ENCODE results near the gene METTL27.

METTL27 gene

GRCh38 chr7:73834626-73835191 is 7.6 kb downstream of the METTL27 start:
- H3K4me1 ChIP-seq (ENCODE audit: control insufficient read depth, insufficient read depth, low read length), result peaks cover 38% of the 10 kb centered on the region
- H3K27ac ChIP-seq (ENCODE audit: low read depth, low read length), result no peak overlapping the region
- no peaks in the 10 kb centered on the region for H3K36me3 ChIP-seq (ENCODE audit: control insufficient read depth, insufficient read depth, low read length)
- no peak overlapping the region for H3K9ac ChIP-seq (ENCODE audit: low read length)
- H3K27me3 ChIP-seq (ENCODE audit: control insufficient read depth, insufficient read depth, low read length), result no peaks in the 10 kb centered on the region
- no peak overlapping the region for H3K4me3 ChIP-seq (ENCODE audit: low read depth, low read length)
- H3K9me3 ChIP-seq (ENCODE audit: control insufficient read depth, insufficient read depth, low read depth, low read length), result peaks cover 7% of the 10 kb centered on the region

DNA sequence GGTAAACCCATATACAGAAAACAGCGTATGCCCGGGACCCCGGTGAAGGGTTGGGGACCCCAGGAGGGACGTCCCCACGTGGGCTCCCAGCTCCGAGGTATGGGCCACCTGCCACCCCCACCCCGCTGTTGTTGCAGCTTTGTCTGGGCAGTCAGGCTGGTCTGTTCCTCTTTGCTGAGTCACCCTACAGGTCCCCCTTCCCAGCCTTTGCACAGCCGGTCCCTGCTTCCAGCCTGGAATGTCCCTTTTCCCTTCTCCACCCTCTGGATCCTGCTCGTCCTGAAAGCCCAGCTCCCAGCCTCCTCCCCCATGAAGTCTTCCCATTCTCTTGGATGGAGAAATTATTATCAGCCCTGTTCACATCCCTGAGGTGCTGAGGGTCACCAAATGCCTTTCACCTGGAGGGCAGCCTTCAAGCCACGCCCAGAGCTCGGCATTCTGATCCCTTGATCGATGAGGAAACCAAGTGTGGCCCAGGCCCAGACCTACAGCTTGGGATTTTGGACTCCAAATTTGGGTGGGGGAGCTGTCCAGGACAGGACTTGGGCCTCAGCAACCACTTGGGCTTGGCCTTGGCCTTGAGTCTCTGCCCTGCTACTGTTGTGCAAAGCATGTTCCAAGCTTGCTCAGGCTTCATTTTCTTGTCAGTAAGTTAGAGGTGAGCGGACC is 8.9 kb downstream of the METTL27 start:
- H3K9ac ChIP-seq (ENCODE audit: low read length), result peak overlapping the region; percentile 36
- H3K4me1 ChIP-seq (ENCODE audit: control insufficient read depth, insufficient read depth, low read length), result peaks cover 48% of the 10 kb centered on the region
- peak overlapping the region; percentile 27 for H3K27ac ChIP-seq (ENCODE audit: low read depth, low read length)
- H3K9me3 ChIP-seq (ENCODE audit: control insufficient read depth, insufficient read depth, low read depth, low read length), result peaks cover 7% of the 10 kb centered on the region
- H3K27me3 ChIP-seq (ENCODE audit: control insufficient read depth, insufficient read depth, low read length), result no peaks in the 10 kb centered on the region
- no peaks in the 10 kb centered on the region for H3K36me3 ChIP-seq (ENCODE audit: control insufficient read depth, insufficient read depth, low read length)
- no peak overlapping the region for H3K4me3 ChIP-seq (ENCODE audit: low read depth, low read length)

DNA sequence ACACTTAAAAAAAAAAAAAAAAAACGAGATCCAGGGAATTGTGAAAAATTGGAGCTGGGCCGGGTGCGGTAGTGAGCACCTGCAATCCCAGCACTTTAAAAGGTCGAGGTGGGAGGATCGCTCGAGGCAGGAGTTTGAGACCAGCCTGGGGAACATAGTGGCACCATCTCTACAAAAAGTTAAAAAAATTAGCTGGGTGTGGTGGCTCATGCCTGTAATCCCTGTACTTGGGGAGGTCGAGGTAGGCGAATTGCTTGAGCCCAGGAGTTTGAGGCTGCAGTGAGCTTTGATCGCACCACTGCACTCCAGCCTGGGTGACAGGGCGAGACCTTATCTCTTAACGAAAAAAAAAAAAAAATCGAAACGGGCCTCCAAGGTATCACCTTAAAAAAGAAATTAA is 9.5 kb downstream of the METTL27 start:
- Histone ChIP-seq H3K9me3 (ENCODE audit: control insufficient read depth, insufficient read depth, low read depth, low read length) (peaks cover 7% of the 10 kb centered on the region), H3K27me3 (ENCODE audit: control insufficient read depth, insufficient read depth, low read length) (no peaks in the 10 kb centered on the region), H3K9ac (ENCODE audit: low read length) (no peak overlapping the region), H3K36me3 (ENCODE audit: control insufficient read depth, insufficient read depth, low read length) (no peaks in the 10 kb centered on the region), H3K4me3 (ENCODE audit: low read depth, low read length) (no peak overlapping the region), H3K27ac (ENCODE audit: low read depth, low read length) (peak overlapping the region; percentile 27), H3K4me1 (ENCODE audit: control insufficient read depth, insufficient read depth, low read length) (peaks cover 52% of the 10 kb centered on the region)

DNA sequence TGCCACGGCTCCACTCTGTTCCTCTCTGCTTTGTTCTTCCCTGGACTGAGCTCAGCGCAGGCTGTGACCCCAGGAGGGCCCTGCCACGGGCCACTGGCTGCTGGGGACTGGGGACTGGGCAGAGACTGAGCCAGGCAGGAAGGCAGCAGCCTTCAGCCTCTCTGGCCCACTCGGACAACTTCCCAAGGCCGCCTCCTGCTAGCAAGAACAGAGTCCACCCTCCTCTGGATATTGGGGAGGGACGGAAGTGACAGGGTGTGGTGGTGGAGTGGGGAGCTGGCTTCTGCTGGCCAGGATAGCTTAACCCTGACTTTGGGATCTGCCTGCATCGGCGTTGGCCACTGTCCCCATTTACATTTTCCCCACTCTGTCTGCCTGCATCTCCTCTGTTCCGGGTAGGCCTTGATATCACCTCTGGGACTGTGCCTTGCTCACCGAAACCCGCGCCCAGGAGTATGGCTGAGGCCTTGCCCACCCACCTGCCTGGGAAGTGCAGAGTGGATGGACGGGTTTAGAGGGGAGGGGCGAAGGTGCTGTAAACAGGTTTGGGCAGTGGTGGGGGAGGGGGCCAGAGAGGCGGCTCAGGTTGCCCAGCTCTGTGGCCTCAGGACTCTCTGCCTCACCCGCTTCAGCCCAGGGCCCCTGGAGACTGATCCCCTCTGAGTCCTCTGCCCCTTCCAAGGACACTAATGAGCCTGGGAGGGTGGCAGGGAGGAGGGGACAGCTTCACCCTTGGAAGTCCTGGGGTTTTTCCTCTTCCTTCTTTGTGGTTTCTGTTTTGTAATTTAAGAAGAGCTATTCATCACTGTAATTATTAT is 10.3 kb downstream of the METTL27 start:
- peaks cover 7% of the 10 kb centered on the region for H3K9me3 ChIP-seq (ENCODE audit: control insufficient read depth, insufficient read depth, low read depth, low read length)
- H3K27me3 ChIP-seq (ENCODE audit: control insufficient read depth, insufficient read depth, low read length), result no peaks in the 10 kb centered on the region
- H3K9ac ChIP-seq (ENCODE audit: low read length), result peak overlapping the region; percentile 80
- peak overlapping the region; percentile 42; the same call in 1 of the 2 replicates for H3K27ac ChIP-seq (ENCODE audit: low read depth, low read length)
- peak overlapping the region; percentile 49 for H3K4me3 ChIP-seq (ENCODE audit: low read depth, low read length)
- peaks cover 60% of the 10 kb centered on the region for H3K4me1 ChIP-seq (ENCODE audit: control insufficient read depth, insufficient read depth, low read length)
- no peaks in the 10 kb centered on the region for H3K36me3 ChIP-seq (ENCODE audit: control insufficient read depth, insufficient read depth, low read length)

DNA sequence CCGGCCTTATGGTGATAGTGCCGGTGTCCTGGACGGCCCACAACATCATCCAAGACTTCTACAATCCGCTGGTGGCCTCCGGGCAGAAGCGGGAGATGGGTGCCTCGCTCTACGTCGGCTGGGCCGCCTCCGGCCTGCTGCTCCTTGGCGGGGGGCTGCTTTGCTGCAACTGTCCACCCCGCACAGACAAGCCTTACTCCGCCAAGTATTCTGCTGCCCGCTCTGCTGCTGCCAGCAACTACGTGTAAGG is 10.8 kb downstream of the METTL27 start:
- peak overlapping the region; percentile 42; the same call in 1 of the 2 replicates for H3K27ac ChIP-seq (ENCODE audit: low read depth, low read length)
- H3K36me3 ChIP-seq (ENCODE audit: control insufficient read depth, insufficient read depth, low read length), result no peaks in the 10 kb centered on the region
- H3K9ac ChIP-seq (ENCODE audit: low read length), result peak overlapping the region; percentile 80
- H3K4me1 ChIP-seq (ENCODE audit: control insufficient read depth, insufficient read depth, low read length), result peaks cover 60% of the 10 kb centered on the region
- no peaks in the 10 kb centered on the region for H3K27me3 ChIP-seq (ENCODE audit: control insufficient read depth, insufficient read depth, low read length)
- peaks cover 7% of the 10 kb centered on the region for H3K9me3 ChIP-seq (ENCODE audit: control insufficient read depth, insufficient read depth, low read depth, low read length)
- peak overlapping the region; percentile 49 for H3K4me3 ChIP-seq (ENCODE audit: low read depth, low read length)

GRCh38 chr7:73830681-73831583 is 11.4 kb downstream of the METTL27 start, which contains the start of gene CLDN4:
TSS of gene CLDN4 (plus strand) at chr7:73830996. CDS start at chr7:73831202, 206 bp downstream.
- H3K4me3 ChIP-seq (ENCODE audit: low read depth, low read length), result peak within 1 kb of the TSS; percentile 49
- H3K36me3 ChIP-seq (ENCODE audit: control insufficient read depth, insufficient read depth, low read length), result no peaks in the 10 kb centered on the region
- peak within 1 kb of the TSS; percentile 57; the same call in 1 of the 2 replicates for H3K27ac ChIP-seq (ENCODE audit: low read depth, low read length)
- no peaks in the 10 kb centered on the region for H3K27me3 ChIP-seq (ENCODE audit: control insufficient read depth, insufficient read depth, low read length)
- peaks cover 60% of the 10 kb centered on the region for H3K4me1 ChIP-seq (ENCODE audit: control insufficient read depth, insufficient read depth, low read length)
- H3K9ac ChIP-seq (ENCODE audit: low read length), result peak within 1 kb of the TSS; percentile 80
- H3K9me3 ChIP-seq (ENCODE audit: control insufficient read depth, insufficient read depth, low read depth, low read length), result peaks cover 7% of the 10 kb centered on the region

- Histone ChIP-seq H3K4me1 (ENCODE audit: control insufficient read depth, insufficient read depth, low read length) (peaks cover 60% of the 10 kb centered on the region), H3K27ac (ENCODE audit: low read depth, low read length) (peak overlapping the region; percentile 57; the same call in 1 of the 2 replicates), H3K36me3 (ENCODE audit: control insufficient read depth, insufficient read depth, low read length) (no peaks in the 10 kb centered on the region), H3K4me3 (ENCODE audit: low read depth, low read length) (peak overlapping the region; percentile 28; the same call in 1 of the 2 replicates), H3K9me3 (ENCODE audit: control insufficient read depth, insufficient read depth, low read depth, low read length) (peaks cover 7% of the 10 kb centered on the region), H3K9ac (ENCODE audit: low read length) (peak overlapping the region; percentile 80), H3K27me3 (ENCODE audit: control insufficient read depth, insufficient read depth, low read length) (no peaks in the 10 kb centered on the region)
Observed at GRCh38 chr7:73829921-73830680, 12.2 kb downstream of the METTL27 start.

GRCh38 chr7:73829505-73829904 is 12.8 kb downstream of the METTL27 start:
- Histone ChIP-seq H3K27ac (ENCODE audit: low read depth, low read length) (no peak overlapping the region), H3K4me3 (ENCODE audit: low read depth, low read length) (no peak overlapping the region), H3K27me3 (ENCODE audit: control insufficient read depth, insufficient read depth, low read length) (no peaks in the 10 kb centered on the region), H3K36me3 (ENCODE audit: control insufficient read depth, insufficient read depth, low read length) (no peaks in the 10 kb centered on the region), H3K9me3 (ENCODE audit: control insufficient read depth, insufficient read depth, low read depth, low read length) (peaks cover 3% of the 10 kb centered on the region), H3K9ac (ENCODE audit: low read length) (no peak overlapping the region), H3K4me1 (ENCODE audit: control insufficient read depth, insufficient read depth, low read length) (peaks cover 60% of the 10 kb centered on the region)

DNA sequence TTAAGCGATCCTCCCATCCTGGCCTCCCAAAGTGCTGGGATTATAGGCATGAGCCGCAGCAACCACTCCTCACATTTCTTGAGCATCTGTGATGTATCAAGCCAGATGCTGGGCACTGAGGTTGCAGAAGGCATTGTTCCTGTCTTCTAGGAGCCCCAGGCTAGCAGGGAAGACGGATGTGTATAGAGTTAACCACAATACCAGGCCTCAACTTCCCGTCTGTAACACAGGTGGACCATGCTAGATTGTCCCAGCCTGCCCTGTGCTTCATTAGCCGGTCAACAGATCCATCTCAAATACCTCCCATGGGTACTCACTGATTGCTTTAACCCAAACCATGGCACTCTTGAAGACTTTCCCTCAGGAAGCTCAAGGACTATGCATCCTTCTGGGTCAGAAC is 13.3 kb downstream of the METTL27 start:
- H3K4me1 ChIP-seq (ENCODE audit: control insufficient read depth, insufficient read depth, low read length), result peaks cover 60% of the 10 kb centered on the region
- no peak overlapping the region for H3K4me3 ChIP-seq (ENCODE audit: low read depth, low read length)

More for the DNA sequence above, 13.3 kb downstream of the METTL27 start:
- H3K9ac ChIP-seq (ENCODE audit: low read length), result no peak overlapping the region
- H3K9me3 ChIP-seq (ENCODE audit: control insufficient read depth, insufficient read depth, low read depth, low read length), result no peaks in the 10 kb centered on the region
- no peaks in the 10 kb centered on the region for H3K36me3 ChIP-seq (ENCODE audit: control insufficient read depth, insufficient read depth, low read length)
- no peaks in the 10 kb centered on the region for H3K27me3 ChIP-seq (ENCODE audit: control insufficient read depth, insufficient read depth, low read length)
- H3K27ac ChIP-seq (ENCODE audit: low read depth, low read length), result no peak overlapping the region
